Retinal pigment epithelial cell (primary cell): Measurements from ENCODE around the gene GLDC.
"Not testable (repeated sequence)": the region's sequence is repeated elsewhere in the genome, so short reads cannot be mapped to it uniquely, and the experiment has no call there.

Experiments
- DNase-seq: peaks from one replicate; pipeline ENCODE4 v3.0.0-alpha.2; 2010; ENCODE audit warnings: low read depth
- H3K4me3 ChIP-seq: 2 replicates; pipeline ENCODE4 v1.5.1; 2011; ENCODE audit warnings: mild to moderate bottlenecking, low read length, control low read depth, moderate library complexity
- TF ChIP-seq, protein P1 (sequence below): conservative IDR thresholded peaks from 2 replicates; pipeline ENCODE4 v1.5.1; 2011; ENCODE audit warnings: low read depth, low read length, control low read depth, inconsistent platforms

Gene GLDC

DNA sequence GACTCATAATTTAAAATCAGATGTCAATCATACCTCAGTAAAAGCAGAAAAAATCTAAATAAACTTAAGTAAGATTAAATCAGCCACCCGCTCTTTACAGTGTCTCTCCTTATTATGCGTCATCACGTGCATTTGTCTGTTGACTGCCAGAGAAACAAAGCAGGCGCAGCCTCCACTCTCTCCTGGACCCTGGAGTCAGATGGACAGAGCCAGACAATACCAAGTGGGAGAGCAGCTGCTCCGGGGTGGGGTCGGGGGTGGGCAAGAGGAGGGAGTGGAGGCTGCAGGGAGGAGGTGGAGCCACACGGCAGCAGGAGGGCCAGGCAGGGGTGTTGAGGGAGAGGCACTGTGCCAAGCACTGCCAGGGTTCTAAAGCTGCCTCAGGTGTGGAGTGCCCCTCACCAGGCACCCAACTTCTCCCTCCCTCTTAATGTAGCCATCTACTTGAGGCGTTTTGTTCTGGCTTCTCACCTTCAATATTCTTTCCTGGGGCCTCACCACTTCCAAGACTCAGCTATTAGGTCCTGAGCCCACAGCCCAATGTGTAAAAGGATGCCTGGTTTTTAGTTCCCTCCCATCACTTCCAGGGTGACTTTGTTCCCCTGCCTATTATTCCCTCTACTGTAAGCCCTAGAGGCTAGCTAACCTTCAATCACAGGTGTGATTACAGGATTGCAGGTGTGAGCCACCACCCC, 96.3 kb downstream of the GLDC start:
- TF ChIP-seq, protein P1, sequence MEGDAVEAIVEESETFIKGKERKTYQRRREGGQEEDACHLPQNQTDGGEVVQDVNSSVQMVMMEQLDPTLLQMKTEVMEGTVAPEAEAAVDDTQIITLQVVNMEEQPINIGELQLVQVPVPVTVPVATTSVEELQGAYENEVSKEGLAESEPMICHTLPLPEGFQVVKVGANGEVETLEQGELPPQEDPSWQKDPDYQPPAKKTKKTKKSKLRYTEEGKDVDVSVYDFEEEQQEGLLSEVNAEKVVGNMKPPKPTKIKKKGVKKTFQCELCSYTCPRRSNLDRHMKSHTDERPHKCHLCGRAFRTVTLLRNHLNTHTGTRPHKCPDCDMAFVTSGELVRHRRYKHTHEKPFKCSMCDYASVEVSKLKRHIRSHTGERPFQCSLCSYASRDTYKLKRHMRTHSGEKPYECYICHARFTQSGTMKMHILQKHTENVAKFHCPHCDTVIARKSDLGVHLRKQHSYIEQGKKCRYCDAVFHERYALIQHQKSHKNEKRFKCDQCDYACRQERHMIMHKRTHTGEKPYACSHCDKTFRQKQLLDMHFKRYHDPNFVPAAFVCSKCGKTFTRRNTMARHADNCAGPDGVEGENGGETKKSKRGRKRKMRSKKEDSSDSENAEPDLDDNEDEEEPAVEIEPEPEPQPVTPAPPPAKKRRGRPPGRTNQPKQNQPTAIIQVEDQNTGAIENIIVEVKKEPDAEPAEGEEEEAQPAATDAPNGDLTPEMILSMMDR, result no peak
- no peak overlapping the region for H3K4me3 ChIP-seq
- no peak for DNase-seq

DNA sequence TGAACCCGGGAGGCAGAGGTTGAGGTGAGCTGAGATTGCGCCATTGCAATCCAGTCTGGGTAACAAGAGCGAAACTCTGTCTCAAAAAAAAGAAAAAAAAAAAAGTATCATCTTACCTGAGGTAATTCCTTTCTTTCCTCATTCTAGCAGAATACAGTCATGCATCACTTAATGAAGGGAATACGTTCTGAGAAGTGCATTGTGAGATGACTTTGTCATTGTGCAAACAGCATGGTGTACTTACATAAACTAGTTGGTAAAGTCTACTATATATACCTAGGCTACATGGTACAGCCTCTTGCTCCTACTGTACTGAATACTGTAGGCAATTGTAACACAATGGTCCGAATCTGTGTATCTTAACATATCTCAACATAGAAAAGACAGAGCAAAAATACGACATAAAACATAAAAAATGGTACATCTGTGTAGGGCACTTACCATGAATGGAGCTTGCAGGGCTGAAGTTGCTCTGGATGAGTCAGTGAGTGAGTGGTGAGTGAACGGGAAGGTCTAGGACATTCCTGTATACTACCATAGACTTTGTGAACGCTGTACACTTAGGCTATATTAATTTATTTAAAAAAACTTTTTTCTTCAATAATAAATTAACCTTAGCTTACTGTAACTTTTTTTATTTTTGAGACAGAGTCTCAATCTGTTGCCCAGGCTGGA, 100.4 kb downstream of the GLDC start:
- TF ChIP-seq, protein P1, result no peak
- H3K4me3 ChIP-seq, result no peak overlapping the region
- DNase-seq, result no peak

DNA sequence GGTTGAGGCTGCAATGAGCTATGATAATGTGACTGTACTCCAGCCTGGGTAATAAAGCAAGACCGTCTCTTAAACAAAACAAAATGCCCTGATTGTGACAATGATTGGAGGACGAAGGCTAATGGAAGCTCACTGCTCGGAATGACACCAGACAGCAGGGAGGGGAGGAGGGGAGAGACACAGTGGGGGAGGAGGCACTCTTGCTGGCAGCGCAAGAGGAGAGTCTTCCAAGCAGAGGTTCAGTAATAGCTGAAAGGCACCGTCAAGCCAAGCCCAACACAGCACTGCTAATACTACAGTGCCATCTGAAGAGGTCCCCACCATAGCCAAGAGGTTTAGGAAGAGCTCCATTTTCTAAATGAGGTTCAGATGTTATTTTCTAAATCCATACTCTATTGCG, 102.3 kb downstream of the GLDC start:
- no peak for DNase-seq
- TF ChIP-seq, protein P1, result no peak
- H3K4me3 ChIP-seq, result no peak overlapping the region

DNA sequence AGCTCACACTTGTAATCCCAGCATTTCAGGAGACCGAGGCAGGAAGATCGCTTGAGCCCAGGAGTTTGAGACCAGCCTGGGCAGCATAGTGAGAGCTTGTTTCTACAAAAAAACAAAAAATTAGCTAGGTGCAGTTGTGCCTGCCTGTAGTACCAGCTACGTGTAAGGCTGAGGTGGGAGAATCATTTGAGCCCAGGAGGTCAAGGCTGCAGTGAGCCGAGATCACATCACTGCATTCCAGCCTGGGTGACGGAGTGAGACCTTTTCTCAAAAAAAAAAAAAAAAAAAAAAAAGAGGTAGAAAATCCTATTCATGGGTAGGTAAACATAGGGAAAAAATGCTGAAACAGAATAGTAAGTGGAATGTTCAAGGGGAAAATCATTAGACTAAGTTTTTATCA, 102.9 kb downstream of the GLDC start:
- not testable (repeated sequence) for H3K4me3 ChIP-seq, DNase-seq

DNA sequence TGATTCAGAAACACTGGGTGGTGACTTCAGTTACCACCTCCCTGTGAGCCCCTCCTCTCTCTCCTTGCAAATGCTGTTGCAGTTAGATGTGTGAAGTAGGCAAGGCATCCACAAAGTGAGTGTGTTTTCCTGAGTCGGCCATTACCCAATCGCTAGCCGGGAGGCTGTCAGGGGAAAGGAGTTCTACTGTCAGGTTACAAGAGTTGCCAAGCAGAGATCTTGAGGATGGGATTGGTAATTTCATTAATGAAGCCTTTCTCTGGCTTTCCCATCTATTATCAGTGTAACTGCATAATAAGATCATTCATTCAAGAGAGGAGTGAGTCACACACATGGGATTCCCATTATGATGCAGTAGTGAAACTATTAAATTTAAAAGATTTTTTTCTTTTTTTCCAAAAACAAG, 106.9 kb downstream of the GLDC start:
- DNase-seq, result peak; percentile 60
- TF ChIP-seq, protein P1, result no peak
- no peak overlapping the region for H3K4me3 ChIP-seq

DNA sequence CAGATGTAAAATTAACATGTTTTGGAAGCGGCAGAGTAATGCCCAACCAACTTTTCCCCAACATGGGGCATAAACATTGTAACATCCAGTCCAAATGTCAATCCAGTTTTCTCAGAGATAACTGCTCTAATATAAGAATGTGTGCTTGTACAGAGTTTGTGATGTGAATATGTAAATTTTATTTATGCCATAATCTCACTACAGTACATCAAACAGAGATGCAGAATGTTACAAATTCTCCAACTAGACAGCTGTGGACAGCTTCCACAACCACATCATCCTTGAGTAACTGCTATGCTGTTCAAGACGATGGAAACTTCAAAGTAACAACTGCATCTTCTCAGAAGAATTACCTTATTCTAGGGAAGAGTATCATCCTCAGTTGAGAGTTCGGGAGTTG, 109.9 kb downstream of the GLDC start:
- H3K4me3 ChIP-seq, result no peak overlapping the region
- DNase-seq, result no peak
- TF ChIP-seq, protein P1, result no peak

DNA sequence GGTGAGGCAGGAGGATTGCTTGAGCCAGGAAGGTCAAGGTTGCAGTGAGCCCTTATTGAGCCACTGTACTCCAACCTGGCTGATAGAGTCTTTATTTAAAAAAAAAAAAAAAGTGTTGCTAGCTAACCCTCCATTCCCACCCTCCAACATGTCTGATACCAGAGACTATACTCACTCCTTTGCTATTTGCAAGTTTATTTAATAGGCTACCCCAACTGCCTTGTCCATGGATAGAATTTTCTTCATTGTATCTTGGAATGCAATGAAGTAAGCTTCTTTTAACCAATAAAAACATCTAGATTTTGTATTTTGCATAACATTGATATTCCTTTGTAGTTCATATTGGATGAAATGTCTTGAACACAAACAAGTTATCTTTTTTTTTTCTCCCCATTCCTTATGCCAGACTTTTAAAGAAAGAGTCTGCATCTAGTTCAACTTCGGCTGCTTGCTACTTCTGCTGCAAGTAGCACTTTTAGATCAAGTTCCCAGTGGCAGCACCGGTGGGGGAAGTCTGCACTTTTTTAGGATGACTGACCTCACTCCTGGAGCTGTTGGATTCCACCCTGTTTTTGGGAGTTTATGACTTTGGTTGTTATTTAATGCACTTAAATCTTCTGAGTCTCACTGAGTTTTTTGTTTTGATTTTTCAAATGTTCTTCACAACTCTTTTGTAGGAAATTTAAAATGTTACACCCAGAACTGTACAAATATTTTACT, 120.0 kb downstream of the GLDC start:
- H3K4me3 ChIP-seq, result no peak overlapping the region
- no peak for DNase-seq
- TF ChIP-seq, protein P1, result no peak
